Ovary (tissue), 9 donors: Measurements from ENCODE around the gene C22orf15. TPM values are rescaled to one million over a fixed set of nuclear protein-coding genes. Genes with fewer than 3 reads are reported as not detected.

Source experiments
- DNase-seq, 5 donors: peaks; one replicate each; pipeline ENCODE4 v3.0.0-alpha.2; 2019 to 2020
- H3K27ac ChIP-seq, 2 donors: fragments of 200-600 bp; one replicate each; pipeline versions ENCODE4 v1.5.1 to v1.8.0; 2019 to 2022
- H3K27me3 ChIP-seq: fragments of 200-600 bp; one replicate; pipeline ENCODE4 v1.8.0; 2022
- H3K36me3 ChIP-seq: fragments of 200-600 bp; sonication (generic); one replicate; pipeline ENCODE4 v1.5.1; 2019
- H3K4me1 ChIP-seq: one replicate; pipeline ENCODE4 v1.8.1; 2013; ENCODE audit warnings: mild to moderate bottlenecking, moderate library complexity; ENCODE audit not compliant: insufficient read depth
- H3K4me3 ChIP-seq: fragments of 200-600 bp; sonication (generic); one replicate; pipeline ENCODE4 v1.5.1; 2017
- H3K9me3 ChIP-seq, 2 donors: fragments of 200-600 bp in 1 of 2; sonication (generic) in 1 of 2; one replicate each; pipeline versions ENCODE4 v1.5.1 to v1.8.1; 2013 to 2019; ENCODE audit warnings: mild to moderate bottlenecking in 1 of 2, moderate library complexity in 1 of 2
- CTCF ChIP-seq, 3 donors: fragments of 450-650 bp in 2 of 3; fragments of 200-600 bp in 1 of 3; IDR thresholded peaks; one replicate each; pipeline versions ENCODE4 v1.5.1 to v1.8.0; 2016 to 2022; ENCODE audit warnings: antibody characterized with exemption in 3 of 3, mild to moderate bottlenecking in 1 of 3
- EP300 ChIP-seq: sonication (generic); formaldehyde crosslinking; IDR thresholded peaks from one replicate; pipeline ENCODE4 v1.6.1; 2017; ENCODE audit warnings: antibody characterized with exemption
- POLR2A ChIP-seq: fragments of 450-650 bp; IDR thresholded peaks from one replicate; pipeline ENCODE4 v1.6.1; 2017; ENCODE audit warnings: antibody characterized with exemption, mild to moderate bottlenecking, moderate library complexity
- WGBS, 3 donors: extraction: QIAGEN DNeasy Blood & Tissue Kit in 1 of 3; methylation state at CpG; one replicate each; pipeline versions ENCODE4 v1.1.5 to v1.1.7; 2013 to 2017; 5-methylcytosine and 5-hydroxymethylcytosine counted together
- intact Hi-C, 4 donors: fragments of 100-400 bp; cut with DNase I; formaldehyde crosslinking; loops; one replicate each; pipeline versions ENCODE4 v1.11.0 to v1.15.1; 2022 to 2023
- polyA plus RNA-seq, 2 donors: library from polyadenylated mRNA; stranded (reverse); fragments of 200-250 nt in 1 of 2; fragments of 350-450 nt in 1 of 2; fragmentation: Illumina TruSeq in 1 of 2; extraction: RNeasy Lipid Tissue Mini Kit (QIAGEN cat#74804) in 1 of 2; gene quantifications; one replicate each; pipeline ENCODE4 v1.2.3, GENCODE V29; 2013 to 2014
- total RNA-seq, 7 donors: library from RNA; depleted of rRNA in 2 of 7; stranded (reverse); fragments of >200 nt in 2 of 7; fragmentation: NEBNext Ultra II Directional in 3 of 7; extraction: Animal tissue kit (Norgen Biotek cat#: 25700) in 3 of 7; gene quantifications; one replicate each; pipeline versions ENCODE4 v1.1.0 to v1.2.4, GENCODE V29; 2016 to 2023
- donor health status: DM: no; HTN: no; CAD: no; lungs with moderate emphysema.
- donor health status: DM: no; HTN: no; CAD: no.
- donor health status: Bipolar disorder and iron deficiency.
- donor health status: DM: yes; HTN: yes; CAD: no.
- donor health status: DM: no; HTN: no; CAD: no.
- donor health status: DM: yes; HTN: yes; CAD: no.

C22orf15 gene
- total and polyA plus RNA-seq, 9 donors, result 0.28 to 6.5 (median 0.77) TPM

GRCh38 chr22:23742505-23743264 is 20.1 kb upstream of the C22orf15 start:
- H3K27me3 ChIP-seq, result no peaks in the 10 kb centered on the region
- intact Hi-C loops, result no loop called here
- no peak overlapping the region for H3K4me3 ChIP-seq
- no peak for TF ChIP-seq EP300
- TF ChIP-seq CTCF (IDR thresholded peaks at IDR 0.05), result no peak
- no peak for TF ChIP-seq POLR2A
- peak overlapping the region in 1 of 2 donors; percentile 67 for H3K27ac ChIP-seq
- 37 to 51% (median 49%) methylated on average over 7 of the region's 7 CpGs for WGBS, 3 donors
- H3K36me3 ChIP-seq, result no peaks in the 10 kb centered on the region
- peaks cover 11% of the 10 kb centered on the region for H3K4me1 ChIP-seq
- no peak for DNase-seq
- no peaks in the 10 kb centered on the region for H3K9me3 ChIP-seq

GRCh38 chr22:23743303-23743705 is 19.5 kb upstream of the C22orf15 start:
- H3K27ac ChIP-seq, result peak overlapping the region in 1 of 2 donors; percentile 67
- TF ChIP-seq CTCF (IDR thresholded peaks at IDR 0.05), result no peak

GRCh38 chr22:23744001-23744400 is 18.8 kb upstream of the C22orf15 start:
- Histone ChIP-seq H3K27me3 (no peaks in the 10 kb centered on the region), H3K4me3 (no peak overlapping the region), H3K27ac (peak overlapping the region in 1 of 2 donors; percentile 48), H3K9me3 (no peaks in the 10 kb centered on the region), H3K4me1 (peaks cover 11% of the 10 kb centered on the region), H3K36me3 (no peaks in the 10 kb centered on the region)
- DNase-seq, result no peak
- TF ChIP-seq CTCF (IDR thresholded peaks at IDR 0.05) (no peak), POLR2A (no peak), EP300 (no peak)
- intact Hi-C loops, result no loop called here
- 90 to 91% (median 91%) methylated on average over 13 of the region's 13 CpGs for WGBS, 3 donors

More at GRCh38 chr22:23743303-23743705, 19.5 kb upstream of the C22orf15 start:
- Histone ChIP-seq H3K4me1 (peaks cover 11% of the 10 kb centered on the region), H3K27me3 (no peaks in the 10 kb centered on the region), H3K36me3 (no peaks in the 10 kb centered on the region), H3K4me3 (no peak overlapping the region), H3K9me3 (no peaks in the 10 kb centered on the region)
- WGBS, 3 donors, result 11 to 37% (median 14%) methylated on average over 2 of the region's 2 CpGs
- DNase-seq, result peak; percentile 43 to 85 (median 76)
- intact Hi-C loops, result no loop called here

GRCh38 chr22:23744485-23744884 is 18.3 kb upstream of the C22orf15 start:
- 95 to 96% (median 96%) methylated on average over 14 of the region's 14 CpGs for WGBS, 3 donors
- H3K4me3 ChIP-seq, result no peak overlapping the region
- TF ChIP-seq EP300 (no peak), CTCF (IDR thresholded peaks at IDR 0.05) (no peak), POLR2A (no peak)
- intact Hi-C loops, result no loop called here
- H3K9me3 ChIP-seq, result no peaks in the 10 kb centered on the region
- H3K27me3 ChIP-seq, result no peaks in the 10 kb centered on the region
- no peak for DNase-seq
- H3K4me1 ChIP-seq, result peaks cover 11% of the 10 kb centered on the region
- no peaks in the 10 kb centered on the region for H3K36me3 ChIP-seq
- no peak overlapping the region for H3K27ac ChIP-seq
